Measurements from ENCODE around the gene CEP152. TPM values are rescaled to one million over a fixed set of nuclear protein-coding genes. Genes with fewer than 3 reads are reported as not detected.
A peak's percentile ranks its signal among the peaks of the same experiment; 100 is the strongest.

CEP152 gene
- total RNA-seq, 1 experiment from 2014 or later = 24.6 TPM

DNA sequence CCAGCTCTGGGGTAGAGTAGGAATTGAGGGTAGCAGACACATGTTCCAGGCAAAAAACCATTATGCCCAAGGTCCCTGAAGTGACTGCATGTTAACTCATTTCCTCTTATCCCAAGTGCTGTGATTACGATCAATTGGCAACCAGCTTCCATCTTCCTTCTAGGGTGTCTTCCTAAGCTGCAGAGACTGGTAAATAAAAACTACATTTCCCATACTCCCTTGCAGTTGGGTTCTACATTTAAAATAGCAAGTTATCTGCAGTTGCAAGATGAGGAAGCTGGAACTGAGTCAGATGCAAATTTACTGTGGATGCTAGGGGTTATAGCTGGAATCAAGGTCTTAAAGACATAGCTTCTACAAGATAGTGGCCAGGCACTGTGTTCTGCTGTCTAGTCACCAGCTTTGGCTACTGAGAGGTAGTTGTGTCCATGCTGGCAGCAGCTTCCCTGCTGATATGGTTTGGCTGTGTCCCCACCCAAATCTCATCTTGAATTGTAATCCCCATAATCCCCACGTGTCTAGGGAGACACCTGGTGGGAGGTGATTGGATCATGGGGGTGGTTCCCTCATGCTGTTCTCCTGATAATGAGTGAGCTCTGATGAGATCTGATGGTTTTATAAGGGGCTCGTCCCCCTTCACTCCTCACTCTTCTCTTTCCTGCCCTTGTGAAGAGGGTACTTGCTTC lies 114.1 kb downstream of the CEP152 start:
- H3K27ac ChIP-seq = no peak overlapping the region
- H3F3A ChIP-seq (ENCODE audit: insufficient read depth, low read depth) = no peaks in the 10 kb centered on the region
- H4K20me1 ChIP-seq (ENCODE audit: insufficient read depth) = no peaks in the 10 kb centered on the region
- BruUV-seq (replicated peaks) = no TSS peak
- H3K4me3 ChIP-seq = no peak overlapping the region
- no peaks in the 10 kb centered on the region for H3K9me3 ChIP-seq (ENCODE audit: insufficient read depth, low read depth)
- DNase-seq = no peak
- H3K27me3 ChIP-seq (ENCODE audit: insufficient read depth, low read depth) = no peaks in the 10 kb centered on the region
- H3K36me3 ChIP-seq (ENCODE audit: low read depth) = no peaks in the 10 kb centered on the region
- H3K4me1 ChIP-seq (replicated peaks; ENCODE audit: insufficient read depth) = peaks cover 10% of the 10 kb centered on the region
- ChIA-PET POLR2A (ENCODE audit: unreplicated experiment) (no interaction called here), CTCF (no interaction called here)
- TF ChIP-seq, protein P1, sequence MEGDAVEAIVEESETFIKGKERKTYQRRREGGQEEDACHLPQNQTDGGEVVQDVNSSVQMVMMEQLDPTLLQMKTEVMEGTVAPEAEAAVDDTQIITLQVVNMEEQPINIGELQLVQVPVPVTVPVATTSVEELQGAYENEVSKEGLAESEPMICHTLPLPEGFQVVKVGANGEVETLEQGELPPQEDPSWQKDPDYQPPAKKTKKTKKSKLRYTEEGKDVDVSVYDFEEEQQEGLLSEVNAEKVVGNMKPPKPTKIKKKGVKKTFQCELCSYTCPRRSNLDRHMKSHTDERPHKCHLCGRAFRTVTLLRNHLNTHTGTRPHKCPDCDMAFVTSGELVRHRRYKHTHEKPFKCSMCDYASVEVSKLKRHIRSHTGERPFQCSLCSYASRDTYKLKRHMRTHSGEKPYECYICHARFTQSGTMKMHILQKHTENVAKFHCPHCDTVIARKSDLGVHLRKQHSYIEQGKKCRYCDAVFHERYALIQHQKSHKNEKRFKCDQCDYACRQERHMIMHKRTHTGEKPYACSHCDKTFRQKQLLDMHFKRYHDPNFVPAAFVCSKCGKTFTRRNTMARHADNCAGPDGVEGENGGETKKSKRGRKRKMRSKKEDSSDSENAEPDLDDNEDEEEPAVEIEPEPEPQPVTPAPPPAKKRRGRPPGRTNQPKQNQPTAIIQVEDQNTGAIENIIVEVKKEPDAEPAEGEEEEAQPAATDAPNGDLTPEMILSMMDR (conservative IDR thresholded peaks at IDR 0.05) = no peak
- no peak for TF ChIP-seq EZH2 (IDR thresholded peaks at IDR 0.05; ENCODE audit: low read depth)
- intact Hi-C loops (cut with micrococcal nuclease; ENCODE audit: unreplicated experiment) = no loop called here
- no peaks in the 10 kb centered on the region for H3K9me2 ChIP-seq (ENCODE audit: insufficient read depth)
- H3K4me2 ChIP-seq = no peak overlapping the region
- no peaks in the 10 kb centered on the region for H3K79me2 ChIP-seq (ENCODE audit: low read depth)
- H2AFZ ChIP-seq = no peak overlapping the region

DNA sequence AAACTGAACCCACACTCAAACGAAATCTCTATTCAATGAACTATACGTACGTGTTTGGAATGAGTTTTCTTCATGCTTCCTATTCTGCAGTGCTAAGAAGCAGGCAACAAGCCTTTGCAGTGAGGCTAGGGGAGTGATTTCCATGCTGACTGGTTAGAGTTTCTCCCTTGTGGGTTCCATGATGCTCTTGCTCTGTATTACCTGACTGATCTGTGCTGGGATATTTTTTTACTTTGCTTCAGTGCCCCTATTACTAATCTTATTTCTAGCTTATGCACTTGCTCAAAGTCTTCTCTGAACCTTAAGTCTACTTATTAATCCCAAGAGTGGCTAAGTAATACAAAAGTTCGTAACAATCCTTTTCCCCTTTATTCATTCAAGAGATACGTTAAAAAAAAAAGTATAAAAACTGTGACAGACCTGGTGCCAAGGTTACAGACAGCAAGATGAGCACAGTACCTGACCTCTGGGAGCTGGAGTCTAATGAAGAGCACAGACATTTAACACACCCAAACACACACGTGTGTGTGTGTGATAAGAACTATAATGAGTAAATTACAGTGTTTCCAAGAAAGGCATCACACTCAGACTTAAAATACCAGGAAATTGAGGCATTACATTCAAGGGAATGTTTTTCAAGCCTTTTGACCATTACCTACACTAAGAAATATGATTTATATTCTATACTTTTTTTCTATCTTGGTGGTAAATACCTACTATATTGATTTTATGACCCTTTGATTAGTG lies 114.9 kb downstream of the CEP152 start:
- Histone ChIP-seq H3K9me2 (ENCODE audit: insufficient read depth) (no peaks in the 10 kb centered on the region), H3K27me3 (ENCODE audit: insufficient read depth, low read depth) (no peaks in the 10 kb centered on the region), H3K4me1 (replicated peaks; ENCODE audit: insufficient read depth) (peaks cover 10% of the 10 kb centered on the region), H3K27ac (no peak overlapping the region), H3K79me2 (ENCODE audit: low read depth) (no peaks in the 10 kb centered on the region), H3K36me3 (ENCODE audit: low read depth) (no peaks in the 10 kb centered on the region), H3F3A (ENCODE audit: insufficient read depth, low read depth) (no peaks in the 10 kb centered on the region), H3K4me3 (no peak overlapping the region), H2AFZ (no peak overlapping the region), H3K9me3 (ENCODE audit: insufficient read depth, low read depth) (no peaks in the 10 kb centered on the region), H3K4me2 (peak overlapping the region; percentile 23; the same call in 1 of the 2 replicates), H4K20me1 (ENCODE audit: insufficient read depth) (no peaks in the 10 kb centered on the region)
- intact Hi-C loops (cut with micrococcal nuclease; ENCODE audit: unreplicated experiment) = no loop called here
- ChIA-PET CTCF (no interaction called here), POLR2A (ENCODE audit: unreplicated experiment) (no interaction called here)
- BruUV-seq (replicated peaks) = no TSS peak
- no peak for DNase-seq
- TF ChIP-seq EZH2 (IDR thresholded peaks at IDR 0.05; ENCODE audit: low read depth) = no peak
- TF ChIP-seq, protein P1 (conservative IDR thresholded peaks at IDR 0.05) = no peak

DNA sequence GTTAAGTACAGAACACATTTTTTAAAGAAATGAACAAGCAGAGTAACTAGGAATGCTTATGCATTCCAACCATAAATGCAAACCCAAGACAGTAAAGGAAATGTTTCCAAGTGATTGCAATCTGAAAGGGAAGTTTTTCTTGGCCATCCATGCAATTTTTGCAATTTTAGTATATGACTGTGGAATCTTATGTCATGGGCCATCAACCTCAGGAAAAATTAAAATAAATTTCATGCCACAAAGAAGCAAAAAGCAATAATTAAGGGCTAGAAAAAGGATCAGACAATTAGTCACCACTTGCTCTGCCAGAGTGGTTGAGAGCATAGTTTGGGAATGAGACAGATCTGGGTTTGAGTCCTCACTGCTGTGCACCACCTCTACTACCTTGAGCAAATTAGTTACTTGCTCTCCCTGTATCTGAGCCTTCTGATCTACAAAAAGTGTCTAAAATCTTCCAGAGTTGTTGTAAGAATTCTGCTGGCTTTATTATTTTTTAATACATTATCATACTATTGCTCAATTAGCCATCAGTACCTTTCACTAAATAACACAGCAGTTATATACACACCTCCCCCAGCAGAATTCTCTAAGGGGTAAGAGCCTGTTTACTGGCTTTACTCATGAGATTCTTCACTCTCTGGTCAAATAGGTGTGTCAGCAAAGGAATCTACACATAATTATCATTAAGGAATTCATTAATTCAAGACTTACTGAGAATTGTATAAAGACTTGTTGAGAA lies 115.6 kb downstream of the CEP152 start:
- H3K4me2 ChIP-seq = peak overlapping the region; percentile 23; the same call in 1 of the 2 replicates
- intact Hi-C loops (cut with micrococcal nuclease; ENCODE audit: unreplicated experiment) = no loop called here

More for the DNA sequence above, 115.6 kb downstream of the CEP152 start:
- H3K36me3 ChIP-seq (ENCODE audit: low read depth) = no peaks in the 10 kb centered on the region
- no peaks in the 10 kb centered on the region for H3K9me3 ChIP-seq (ENCODE audit: insufficient read depth, low read depth)
- BruUV-seq (replicated peaks) = no TSS peak
- H3K9me2 ChIP-seq (ENCODE audit: insufficient read depth) = no peaks in the 10 kb centered on the region
- CTCF ChIA-PET = no interaction called here
- H3K79me2 ChIP-seq (ENCODE audit: low read depth) = no peaks in the 10 kb centered on the region
- peaks cover 10% of the 10 kb centered on the region for H3K4me1 ChIP-seq (replicated peaks; ENCODE audit: insufficient read depth)
- POLR2A ChIA-PET (ENCODE audit: unreplicated experiment) = no interaction called here
- H4K20me1 ChIP-seq (ENCODE audit: insufficient read depth) = no peaks in the 10 kb centered on the region
- no peak overlapping the region for H2AFZ ChIP-seq
- TF ChIP-seq EZH2 (IDR thresholded peaks at IDR 0.05; ENCODE audit: low read depth) = no peak
- TF ChIP-seq, protein P1 (conservative IDR thresholded peaks at IDR 0.05) = no peak
- H3K27me3 ChIP-seq (ENCODE audit: insufficient read depth, low read depth) = no peaks in the 10 kb centered on the region
- H3F3A ChIP-seq (ENCODE audit: insufficient read depth, low read depth) = no peaks in the 10 kb centered on the region
- H3K27ac ChIP-seq = no peak overlapping the region
- H3K4me3 ChIP-seq = no peak overlapping the region
- DNase-seq = no peak

Data from PC-9 (cell line).